Measurements from ENCODE around the gene PTPRS. TPM values are rescaled to one million over a fixed set of nuclear protein-coding genes. Genes with fewer than 3 reads are reported as not detected.

The PTPRS gene
- total and polyA plus RNA-seq, 2 of the 8 experiments (the other 6 are each of a cell fraction or from before 2014, with no cell fraction given) = 96.8 to 223 TPM

DNA sequence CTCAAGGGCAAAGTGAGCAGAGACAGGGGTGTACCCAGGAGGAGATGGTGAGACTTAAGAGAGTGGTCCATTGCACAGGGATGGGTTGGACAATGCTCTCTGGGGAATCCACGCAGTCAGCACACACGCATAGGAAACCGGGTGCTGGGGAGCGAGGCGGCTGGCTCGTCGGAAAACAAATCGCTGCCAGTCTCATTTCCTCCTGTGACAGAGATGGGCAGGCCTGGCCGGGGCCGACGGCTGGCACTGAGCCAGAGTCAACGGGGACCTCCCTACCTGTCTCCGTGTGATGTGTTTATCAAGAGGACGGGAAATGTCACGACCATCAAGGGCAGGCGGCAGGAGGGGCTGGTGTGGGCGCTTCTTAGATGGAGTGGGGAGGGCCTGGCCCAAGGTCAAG, 27.3 kb downstream of the PTPRS start:
- Histone ChIP-seq H3K9me3 (ENCODE audit: insufficient read depth in 2 of 2, low read depth in 1 of 2, low read length in 1 of 2) (0 out of 4 replicates have a peak, but pooled peaks cover 0 to 2% of the 10 kb centered on the region in 2 experiments), H3K4me3 (ENCODE audit: extremely low read depth in 1 of 4, insufficient read depth in 2 of 4, low read depth in 3 of 4, low read length in 4 of 4) (no peak overlapping the region), H3K18ac (ENCODE audit: extremely low read depth, low read length) (no peak overlapping the region), H3K4me1 (replicated peaks in 1 of 4; ENCODE audit: control insufficient read depth in 3 of 4, insufficient read depth in 4 of 4, low read length in 3 of 4) (peaks cover 0 to 2% (median 0%) of the 10 kb centered on the region in 4 experiments; a peak in 1 of 7 replicates), H2BK12ac (ENCODE audit: low read depth, low read length) (no peak overlapping the region), H3K79me2 (ENCODE audit: control insufficient read depth in 1 of 2, insufficient read depth in 2 of 2, low read length in 2 of 2) (peaks cover 0 to 55% of the 10 kb centered on the region in 2 experiments; a peak in 2 of 4 replicates), H3K9ac (replicated peaks in 1 of 4; ENCODE audit: extremely low read depth in 1 of 4, low read depth in 3 of 4, low read length in 3 of 4) (no peak overlapping the region), H2AFZ (ENCODE audit: low read length) (no peak overlapping the region), H4K91ac (replicated peaks; ENCODE audit: insufficient read length, low read length) (no peak overlapping the region), H2AK5ac (ENCODE audit: low read depth, low read length) (no peak overlapping the region), H3K4me2 (ENCODE audit: insufficient read depth in 1 of 2, low read depth in 2 of 2, low read length in 2 of 2) (no peak overlapping the region), H2BK5ac (ENCODE audit: low read depth, low read length) (no peak overlapping the region), H2BK120ac (replicated peaks; ENCODE audit: low read depth, low read length) (no peak overlapping the region), H3K27ac (ENCODE audit: low read depth, low read length) (no peak overlapping the region), H3K56ac (replicated peaks; ENCODE audit: insufficient read length, low read depth, low read length) (no peak overlapping the region), H3K27me3 (replicated peaks in 1 of 4; ENCODE audit: control insufficient read depth in 3 of 4, extremely low read depth in 1 of 4, insufficient read depth in 3 of 4, low read length in 3 of 4) (no peaks in the 10 kb centered on the region), H2BK15ac (ENCODE audit: low read length) (no peak overlapping the region), H4K8ac (ENCODE audit: extremely low read depth, insufficient read depth, low read length) (no peak overlapping the region), H3K4ac (replicated peaks; ENCODE audit: insufficient read length, low read depth, low read length) (no peak overlapping the region), H3K36me3 (ENCODE audit: control insufficient read depth in 2 of 4, insufficient read depth in 4 of 4, low read length in 3 of 4) (no peaks in the 10 kb centered on the region), H4K20me1 (replicated peaks in 1 of 2; ENCODE audit: control insufficient read depth in 1 of 2, insufficient read depth in 2 of 2, low read length in 2 of 2) (peaks cover 27 to 39% of the 10 kb centered on the region in 2 experiments), H4K5ac (ENCODE audit: insufficient read length, low read depth, low read length) (no peak overlapping the region), H3K79me1 (ENCODE audit: low read depth, low read length) (peaks cover 22% of the 10 kb centered on the region), H3K14ac (ENCODE audit: insufficient read length) (no peak overlapping the region), H3K23ac (ENCODE audit: insufficient read length) (no peak overlapping the region), H3K23me2 (ENCODE audit: low read depth, low read length) (peaks cover 2% of the 10 kb centered on the region; the same call in 1 of the 2 replicates), H2BK20ac (ENCODE audit: low read length) (no peak overlapping the region)
- CTCF ChIA-PET (ENCODE audit: partially characterized antibody) = no interaction called here
- FAIRE-seq (no peak), DNase-seq (ENCODE audit: low read depth in 1 of 2, low spot score in 2 of 2) (no peak)
- POLR2A ChIA-PET (ENCODE audit: partially characterized antibody) = no interaction called here
- WGBS, 2 experiments (ENCODE audit: extremely low coverage in 1 of 2, insufficient coverage in 1 of 2, insufficient read length in 1 of 2, insufficient replicate concordance in 2 of 2, low coverage in 1 of 2, low lambda C conversion rate in 2 of 2, missing lambda C conversion rate in 1 of 2) = 84% methylated on average over 17 of the region's 17 CpGs; no CpG with 5 or more reads in 1 of the 2 experiments
- no peak for TF ChIP-seq TEAD4 (IDR thresholded peaks at IDR 0.05; ENCODE audit: low read depth, low read length)

Data from H1 (cell line).